Smooth muscle cell (in vitro differentiated cells): Measurements from ENCODE around the gene OR9Q2. TPM values are rescaled to one million over a fixed set of nuclear protein-coding genes. Genes with fewer than 3 reads are reported as not detected.

Experiments
- DNase-seq: peaks from one replicate; lab custom pipeline; 2025; ENCODE audit not compliant: unreplicated experiment; lab: John Stamatoyannopoulos, UW
- H2AFZ ChIP-seq: fragments of 200-600 bp; sonication (generic); 2 replicates; pipeline ENCODE4 v1.6.0; 2016; ENCODE audit warnings: antibody characterized with exemption, low read depth, mild to moderate bottlenecking
- H3F3A ChIP-seq: fragments of 200-600 bp; sonication (generic); 2 replicates; pipeline ENCODE4 v1.6.0; 2017; ENCODE audit warnings: antibody characterized with exemption, low read depth
- H3K27ac ChIP-seq: fragments of 200-600 bp; sonication (generic); 2 replicates; pipeline ENCODE4 v1.5.1; 2016; ENCODE audit warnings: low read depth, mild to moderate bottlenecking
- H3K27me3 ChIP-seq: fragments of 200-600 bp; sonication (generic); 2 replicates; pipeline ENCODE4 v1.6.1; 2016; ENCODE audit warnings: low read depth, mild to moderate bottlenecking
- H3K36me3 ChIP-seq: fragments of 200-600 bp; sonication (generic); 2 replicates; pipeline ENCODE4 v1.5.1; 2016; ENCODE audit warnings: low read depth
- H3K4me1 ChIP-seq: fragments of 200-600 bp; sonication (generic); 2 replicates; pipeline ENCODE4 v1.5.1; 2016; ENCODE audit warnings: low read depth
- H3K4me2 ChIP-seq: fragments of 200-600 bp; sonication (generic); 2 replicates; pipeline ENCODE4 v1.6.0; 2016; ENCODE audit warnings: mild to moderate bottlenecking
- H3K4me3 ChIP-seq: fragments of 200-600 bp; sonication (generic); 2 replicates; pipeline ENCODE4 v1.5.1; 2016; ENCODE audit warnings: mild to moderate bottlenecking
- H3K79me2 ChIP-seq: fragments of 200-600 bp; sonication (generic); 2 replicates; pipeline ENCODE4 v1.6.0; 2016; ENCODE audit warnings: low read depth, mild to moderate bottlenecking
- H3K9ac ChIP-seq: fragments of 200-600 bp; sonication (generic); 2 replicates; pipeline ENCODE4 v1.6.0; 2016; ENCODE audit warnings: low read depth
- H3K9me3 ChIP-seq: fragments of 200-600 bp; sonication (generic); replicated peaks from 2 replicates; pipeline ENCODE4 v1.5.1; 2016; ENCODE audit warnings: low read depth
- H4K20me1 ChIP-seq: fragments of 200-600 bp; sonication (generic); 2 replicates; pipeline ENCODE4 v1.6.0; 2016; ENCODE audit warnings: low read depth
- WGBS: methylation state at CpG from one replicate; pipeline ENCODE4 v1.1.7; 2016; ENCODE audit warnings: low lambda C conversion rate; 5-methylcytosine and 5-hydroxymethylcytosine counted together
- polyA plus RNA-seq: library from polyadenylated mRNA; unstranded; fragments of >200 nt; fragmentation: Nextera tagmentation; extraction: Ambion mirVana; gene quantifications from 2 replicates; pipeline ENCODE4 v1.2.1, GENCODE V29; 2016
- total RNA-seq: library from RNA; depleted of rRNA; stranded (reverse); fragments of >200 nt; gene quantifications from 2 replicates; pipeline ENCODE4 v1.2.3, GENCODE V29; 2014
- TF ChIP-seq, protein P1 (sequence below): fragments of 200-600 bp; sonication (generic); IDR thresholded peaks from 2 replicates; pipeline ENCODE4 v1.5.1; 2017; ENCODE audit warnings: borderline replicate concordance, mild to moderate bottlenecking, antibody characterized with exemption; ENCODE audit not compliant: insufficient read depth, poor library complexity, severe bottlenecking

The OR9Q2 gene, protein sequence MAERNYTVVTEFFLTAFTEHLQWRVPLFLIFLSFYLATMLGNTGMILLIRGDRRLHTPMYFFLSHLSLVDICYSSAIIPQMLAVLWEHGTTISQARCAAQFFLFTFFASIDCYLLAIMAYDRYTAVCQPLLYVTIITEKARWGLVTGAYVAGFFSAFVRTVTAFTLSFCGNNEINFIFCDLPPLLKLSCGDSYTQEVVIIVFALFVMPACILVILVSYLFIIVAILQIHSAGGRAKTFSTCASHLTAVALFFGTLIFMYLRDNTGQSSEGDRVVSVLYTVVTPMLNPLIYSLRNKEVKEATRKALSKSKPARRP
- total RNA-seq (not detected in 2 replicates), polyA plus RNA-seq (not detected in 2 replicates)

DNA sequence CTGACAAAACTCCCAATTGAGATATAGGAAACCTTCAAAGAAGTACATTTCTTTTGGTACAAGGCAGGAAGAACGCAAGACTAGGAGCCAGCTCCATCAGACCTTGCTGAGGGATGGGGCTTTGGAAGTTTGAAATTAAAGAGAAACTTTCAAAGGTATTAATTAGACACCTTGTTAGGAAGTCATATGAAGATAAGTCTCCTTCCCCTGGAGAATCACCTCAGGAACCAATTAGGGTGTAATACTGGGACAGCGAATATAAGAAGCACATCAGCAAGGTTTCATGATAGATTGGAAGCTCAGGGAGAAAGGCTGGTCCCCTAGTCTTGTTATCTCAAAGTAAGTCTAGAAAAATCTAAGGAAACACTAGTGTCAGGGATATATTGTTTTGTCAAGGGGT, at the start of gene OR9Q2:
OR9Q2 (plus strand) TSS at position 301 of the 400 bp plus-strand sequence. CDS start 1,421 bp downstream, outside the sequence.
- Histone ChIP-seq H3K4me1 (no peaks in the 10 kb centered on the region), H3F3A (no peaks in the 10 kb centered on the region), H3K27ac (no peak within 1 kb of the TSS), H3K9ac (no peak within 1 kb of the TSS), H3K4me3 (no peak within 1 kb of the TSS), H3K36me3 (no peaks in the 10 kb centered on the region), H3K27me3 (no peaks in the 10 kb centered on the region), H2AFZ (no peak within 1 kb of the TSS), H4K20me1 (no peaks in the 10 kb centered on the region), H3K9me3 (no peaks in the 10 kb centered on the region), H3K79me2 (no peaks in the 10 kb centered on the region), H3K4me2 (no peak within 1 kb of the TSS)
- TF ChIP-seq, protein P1, sequence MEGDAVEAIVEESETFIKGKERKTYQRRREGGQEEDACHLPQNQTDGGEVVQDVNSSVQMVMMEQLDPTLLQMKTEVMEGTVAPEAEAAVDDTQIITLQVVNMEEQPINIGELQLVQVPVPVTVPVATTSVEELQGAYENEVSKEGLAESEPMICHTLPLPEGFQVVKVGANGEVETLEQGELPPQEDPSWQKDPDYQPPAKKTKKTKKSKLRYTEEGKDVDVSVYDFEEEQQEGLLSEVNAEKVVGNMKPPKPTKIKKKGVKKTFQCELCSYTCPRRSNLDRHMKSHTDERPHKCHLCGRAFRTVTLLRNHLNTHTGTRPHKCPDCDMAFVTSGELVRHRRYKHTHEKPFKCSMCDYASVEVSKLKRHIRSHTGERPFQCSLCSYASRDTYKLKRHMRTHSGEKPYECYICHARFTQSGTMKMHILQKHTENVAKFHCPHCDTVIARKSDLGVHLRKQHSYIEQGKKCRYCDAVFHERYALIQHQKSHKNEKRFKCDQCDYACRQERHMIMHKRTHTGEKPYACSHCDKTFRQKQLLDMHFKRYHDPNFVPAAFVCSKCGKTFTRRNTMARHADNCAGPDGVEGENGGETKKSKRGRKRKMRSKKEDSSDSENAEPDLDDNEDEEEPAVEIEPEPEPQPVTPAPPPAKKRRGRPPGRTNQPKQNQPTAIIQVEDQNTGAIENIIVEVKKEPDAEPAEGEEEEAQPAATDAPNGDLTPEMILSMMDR: no peak
- DNase-seq: no peak
- WGBS: 87% methylated on average over 2 of the region's 2 CpGs

DNA sequence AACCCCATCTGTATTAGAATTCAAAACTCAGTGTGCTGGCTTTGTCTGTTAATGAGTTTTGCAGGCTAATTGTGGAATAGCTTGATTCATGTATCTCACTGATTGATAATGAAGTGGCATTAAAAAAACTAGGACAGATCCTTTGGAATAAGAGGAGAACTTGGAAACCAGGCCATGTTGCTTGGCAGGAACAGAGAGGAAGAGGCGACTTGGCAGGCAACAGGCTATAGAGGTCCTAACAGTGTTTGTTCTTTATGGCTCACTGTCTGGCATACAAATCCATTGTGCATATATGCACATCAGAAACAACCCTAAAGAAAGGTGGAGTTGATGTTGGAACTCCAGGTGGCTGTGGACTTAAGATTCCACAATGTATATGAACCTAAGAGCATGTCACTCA, 46.1 kb upstream of the OR9Q2 start:
- H2AFZ ChIP-seq: no peak overlapping the region
- no peak overlapping the region for H3K4me3 ChIP-seq

DNA sequence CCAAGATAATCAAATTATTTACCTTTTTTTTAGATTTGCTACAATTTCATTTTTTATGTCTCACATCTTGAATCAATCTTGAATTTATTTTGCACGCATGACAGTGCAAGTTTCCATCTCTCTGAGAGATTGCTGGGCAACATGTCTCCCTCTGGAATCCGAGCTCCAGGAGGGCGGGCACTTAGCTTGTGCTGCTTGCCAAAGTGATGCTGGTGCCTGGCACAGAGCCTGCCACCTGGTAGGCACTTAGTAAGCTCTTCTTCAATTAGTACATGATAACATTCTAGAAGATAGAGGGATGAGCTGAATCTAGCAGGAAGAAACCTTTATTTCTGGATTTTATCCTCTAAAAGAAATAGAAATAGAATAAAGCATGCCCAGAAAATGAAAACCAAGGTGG, 36.1 kb upstream of the OR9Q2 start:
- Histone ChIP-seq H3K4me2 (no peak overlapping the region), H3K4me1 (no peaks in the 10 kb centered on the region), H3K9ac (no peak overlapping the region), H3K36me3 (no peaks in the 10 kb centered on the region), H3K4me3 (no peak overlapping the region), H4K20me1 (no peaks in the 10 kb centered on the region), H3K27ac (no peak overlapping the region), H3K9me3 (no peaks in the 10 kb centered on the region), H3F3A (no peaks in the 10 kb centered on the region), H3K27me3 (no peaks in the 10 kb centered on the region), H3K79me2 (no peaks in the 10 kb centered on the region), H2AFZ (no peak overlapping the region)
- no peak for DNase-seq
- TF ChIP-seq, protein P1: no peak
- 76% methylated on average over 3 of the region's 3 CpGs for whole genome bisulfite sequencing

More for the DNA sequence above, 46.1 kb upstream of the OR9Q2 start:
- no peaks in the 10 kb centered on the region for H3K27me3 ChIP-seq
- no peaks in the 10 kb centered on the region for H3K79me2 ChIP-seq
- no peaks in the 10 kb centered on the region for H3K36me3 ChIP-seq
- no peak overlapping the region for H3K9ac ChIP-seq
- no peak overlapping the region for H3K4me2 ChIP-seq
- no peak for DNase-seq
- H3F3A ChIP-seq: no peaks in the 10 kb centered on the region
- H4K20me1 ChIP-seq: no peaks in the 10 kb centered on the region
- 81% methylated on average over 1 of the region's 1 CpG for WGBS
- TF ChIP-seq, protein P1: no peak
- no peaks in the 10 kb centered on the region for H3K9me3 ChIP-seq
- H3K4me1 ChIP-seq: no peaks in the 10 kb centered on the region
- no peak overlapping the region for H3K27ac ChIP-seq

DNA sequence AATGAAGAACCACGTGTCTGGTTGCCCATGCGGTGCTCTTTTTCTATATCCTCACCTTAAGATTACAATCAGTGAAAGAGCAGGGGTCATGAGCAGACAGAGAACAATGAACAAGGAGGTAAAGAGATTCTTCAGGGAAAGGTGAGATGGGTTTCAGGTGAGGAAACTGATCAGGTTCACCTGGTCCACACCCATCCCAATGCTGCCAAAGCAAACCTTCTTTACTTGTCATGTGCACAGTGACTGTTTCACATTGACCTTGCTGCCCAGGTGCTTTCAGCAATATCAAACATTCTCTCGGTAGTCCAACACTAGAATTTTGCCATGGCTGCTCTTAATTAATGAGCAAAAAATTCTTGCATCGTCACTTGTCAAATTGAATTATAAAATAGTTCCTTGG, 24.5 kb upstream of the OR9Q2 start:
- WGBS: 87% methylated on average over 4 of the region's 4 CpGs
- no peak overlapping the region for H3K9ac ChIP-seq
- H3K9me3 ChIP-seq: no peaks in the 10 kb centered on the region
- no peak overlapping the region for H3K27ac ChIP-seq
- no peaks in the 10 kb centered on the region for H3K36me3 ChIP-seq
- no peaks in the 10 kb centered on the region for H4K20me1 ChIP-seq
- H3K4me1 ChIP-seq: no peaks in the 10 kb centered on the region
- TF ChIP-seq, protein P1: no peak
- H3F3A ChIP-seq: no peaks in the 10 kb centered on the region
- no peaks in the 10 kb centered on the region for H3K27me3 ChIP-seq
- no peak overlapping the region for H2AFZ ChIP-seq
- H3K4me3 ChIP-seq: no peak overlapping the region
- DNase-seq: no peak
- no peaks in the 10 kb centered on the region for H3K79me2 ChIP-seq
- H3K4me2 ChIP-seq: no peak overlapping the region
